ENCODE results near the gene PANX1.

GRCh38 chr11:94154095-94154856 lies 25.6 kb downstream of the PANX1 start:
- TF ChIP-seq CTCF (IDR thresholded peaks at IDR 0.05; ENCODE audit: low read depth, low read length, poor library complexity, severe bottlenecking), result no peak
- TF ChIP-seq EZH2phosphoT487 (IDR thresholded peaks at IDR 0.05; ENCODE audit: borderline replicate concordance, low read length), result no peak

Measured in DOHH2 (cell line).